ENCODE results near the gene SCUBE1.
"Not testable (repeated sequence)": the region's sequence is repeated elsewhere in the genome, so short reads cannot be mapped to it uniquely, and the experiment has no call there.

The SCUBE1 gene

DNA sequence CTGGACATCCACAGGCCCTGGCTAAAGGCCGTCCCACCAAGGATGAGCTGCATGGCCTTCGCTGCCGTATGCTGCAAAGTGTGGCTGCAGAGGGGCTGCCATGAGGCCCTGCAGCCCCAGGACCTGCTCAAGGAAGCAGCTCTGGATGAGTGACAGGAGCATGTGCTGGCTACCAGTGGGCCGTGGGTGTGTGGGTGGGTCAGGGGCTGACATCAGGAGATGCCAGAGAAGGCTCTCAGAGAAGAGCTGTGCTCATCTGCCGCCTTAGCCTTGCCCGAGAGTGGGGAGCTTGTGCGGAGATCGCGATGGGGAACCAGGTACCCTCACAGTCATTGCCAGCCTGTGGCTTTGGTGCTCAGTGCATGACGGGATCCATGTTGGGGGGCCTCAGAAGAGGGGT is 41.3 kb downstream of the SCUBE1 start:
- DNase-seq (ENCODE audit: low spot score), result no peak

DNA sequence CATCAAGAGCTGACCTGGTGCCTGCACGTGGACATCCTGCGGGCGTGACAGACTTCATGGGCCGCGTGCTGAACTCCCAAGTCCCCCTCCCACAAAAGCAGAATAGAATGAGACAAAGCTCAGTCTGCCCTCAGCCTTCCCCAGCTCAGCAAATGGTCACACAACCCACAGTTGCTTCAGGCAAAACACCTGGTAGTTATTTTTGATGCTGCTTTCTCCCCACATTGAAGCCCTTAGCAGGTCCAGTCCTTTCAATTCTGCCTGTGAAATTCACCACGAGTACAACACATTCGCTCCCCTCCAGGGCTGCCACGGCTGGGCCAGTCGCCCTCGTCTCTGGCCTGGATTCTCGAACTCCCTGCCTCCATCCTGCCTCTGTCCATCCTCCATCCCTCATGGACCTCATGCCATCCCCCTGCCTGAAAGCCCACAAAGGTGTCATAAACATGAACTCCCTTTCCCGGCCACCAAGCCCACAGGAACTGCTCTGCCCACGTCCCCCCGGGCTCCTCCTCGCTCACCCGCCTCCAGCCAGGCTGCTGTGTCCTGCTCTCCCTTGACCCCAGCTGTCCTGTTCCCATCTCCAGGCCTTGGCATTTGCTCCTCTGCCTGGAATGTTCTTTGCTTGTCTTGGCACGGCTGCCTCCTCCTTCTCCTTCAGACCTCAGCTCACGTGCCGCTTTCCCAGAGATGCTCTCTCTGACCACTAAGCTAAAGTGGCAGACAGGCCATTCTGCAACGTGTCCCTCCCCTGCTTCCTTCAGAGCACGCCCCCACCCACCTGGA is 42.1 kb downstream of the SCUBE1 start:
- DNase-seq (ENCODE audit: low spot score), result no peak

DNA sequence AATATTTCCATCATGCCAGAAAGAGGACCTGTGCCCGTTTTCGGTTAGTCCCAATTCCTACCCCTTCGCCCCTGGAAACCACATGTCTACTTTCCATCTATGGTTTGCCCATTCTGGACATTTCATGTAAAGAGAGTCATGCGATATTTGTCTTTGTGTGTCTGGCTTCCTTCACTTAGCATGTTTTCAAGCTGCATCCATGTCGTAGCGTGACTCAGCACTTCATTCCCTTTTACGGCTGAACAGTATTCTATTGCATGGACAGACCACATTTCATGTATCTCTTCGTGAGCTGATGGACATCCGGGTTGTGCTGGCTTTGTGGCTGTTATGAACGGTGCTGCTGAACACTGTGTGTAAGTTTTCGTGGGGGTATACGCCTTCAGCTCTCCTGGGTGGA is 43.4 kb downstream of the SCUBE1 start:
- no peak for DNase-seq (ENCODE audit: low spot score)

DNA sequence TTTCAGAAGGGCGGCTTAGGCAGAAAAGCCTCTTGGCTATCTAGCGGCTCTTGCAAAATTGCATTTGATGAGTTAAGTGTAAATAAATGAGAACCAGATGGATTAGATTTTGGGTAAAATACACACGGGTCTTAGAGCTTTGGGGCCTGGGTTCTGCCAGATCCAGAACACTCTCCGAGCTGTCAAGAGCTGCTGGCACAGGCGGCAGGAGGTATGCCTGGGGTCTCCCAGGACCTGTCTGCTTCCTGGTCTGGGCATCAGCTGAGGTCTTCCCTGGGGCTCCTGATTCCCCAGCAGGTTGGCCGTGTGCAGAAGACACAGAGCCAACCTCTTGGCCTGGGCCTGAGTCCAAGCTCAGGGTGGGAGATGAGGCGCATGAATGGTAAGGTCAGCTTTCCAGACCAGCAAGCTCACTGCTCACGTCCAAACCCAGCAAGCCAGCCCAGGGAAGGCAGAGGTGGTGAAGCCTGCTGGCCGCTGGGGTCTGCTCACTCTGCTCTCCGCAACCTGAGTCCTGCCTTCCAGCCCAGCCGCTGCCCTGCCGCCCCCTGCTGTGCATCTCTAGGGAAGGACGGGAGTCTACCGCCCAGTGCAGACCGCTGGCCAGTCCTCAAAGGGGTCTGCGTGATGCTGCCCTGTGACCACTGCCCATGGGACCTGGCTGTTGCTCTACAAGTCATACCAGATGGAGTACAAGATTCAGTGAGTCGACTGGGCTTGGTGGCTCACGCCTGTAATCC is 44.9 kb downstream of the SCUBE1 start:
- no peak for DNase-seq (ENCODE audit: low spot score)

DNA sequence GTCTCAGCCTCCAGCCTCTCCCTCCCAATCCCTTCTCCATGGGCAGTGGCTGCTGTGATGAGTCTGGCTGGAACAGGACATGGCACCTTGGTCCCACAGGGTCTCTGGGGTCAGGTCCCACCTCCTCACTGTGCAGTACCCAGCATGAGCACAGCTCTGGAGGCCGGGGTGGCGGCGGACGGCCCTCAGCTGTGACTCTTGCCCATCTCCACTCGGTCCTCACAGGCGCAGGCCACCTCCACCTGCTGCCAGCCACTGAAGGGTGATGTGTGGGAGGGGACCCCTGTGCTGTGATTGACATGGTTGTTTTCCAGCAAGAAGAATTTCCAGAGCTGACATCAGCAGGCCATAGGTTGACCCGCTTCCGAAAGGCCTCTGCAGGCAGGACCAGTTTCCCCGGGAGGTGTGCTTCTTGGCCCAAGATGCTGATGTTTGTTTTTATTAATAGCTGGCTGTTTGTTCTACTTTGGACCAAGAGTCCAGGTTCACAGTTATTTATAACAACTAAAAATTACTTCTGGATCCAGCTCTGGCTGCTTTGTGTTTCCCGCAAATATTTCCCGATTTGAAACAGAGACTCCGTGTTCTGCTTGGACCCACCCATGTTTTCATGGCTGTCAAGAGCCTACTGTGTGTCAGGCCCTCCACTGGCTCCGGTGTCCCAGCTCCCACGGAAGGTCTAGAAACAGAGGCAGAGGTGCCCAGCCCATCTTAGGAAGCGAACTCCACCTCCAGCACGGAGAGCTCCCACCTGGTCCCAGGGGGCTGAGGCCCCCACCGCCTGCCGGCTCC is 45.7 kb downstream of the SCUBE1 start:
- no peak for DNase-seq (ENCODE audit: low spot score)

DNA sequence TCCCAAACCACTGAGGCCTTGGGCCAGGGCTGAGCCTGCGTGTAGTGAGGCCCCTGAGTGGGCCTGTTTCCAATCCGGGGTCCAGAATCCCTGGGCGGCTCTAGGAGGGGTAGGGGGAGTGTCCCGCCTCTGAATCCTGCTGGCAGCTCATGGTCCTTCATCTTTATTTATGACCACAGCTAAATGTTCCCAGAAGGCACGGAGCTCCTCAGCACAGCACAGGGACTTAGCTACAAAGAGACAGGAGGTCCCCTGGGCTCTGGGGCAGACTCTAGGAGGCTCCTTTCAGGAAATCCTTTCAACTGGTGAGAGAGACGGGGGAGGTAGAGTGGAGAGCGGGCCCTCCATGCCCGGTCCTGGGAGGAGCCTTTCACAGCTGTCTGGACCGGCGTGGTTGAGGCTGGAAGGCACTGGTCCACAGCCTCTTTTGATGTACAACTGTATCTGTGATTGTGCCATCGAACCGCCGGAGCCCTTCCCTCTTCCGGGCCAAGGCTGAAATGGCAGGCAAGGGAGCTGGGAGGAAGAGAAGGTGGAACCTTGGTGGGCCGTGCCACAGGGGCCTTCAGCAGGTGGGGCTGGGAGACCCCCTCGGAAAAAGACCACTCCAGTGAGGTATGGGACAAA is 46.8 kb downstream of the SCUBE1 start:
- no peak for DNase-seq (ENCODE audit: low spot score)

DNA sequence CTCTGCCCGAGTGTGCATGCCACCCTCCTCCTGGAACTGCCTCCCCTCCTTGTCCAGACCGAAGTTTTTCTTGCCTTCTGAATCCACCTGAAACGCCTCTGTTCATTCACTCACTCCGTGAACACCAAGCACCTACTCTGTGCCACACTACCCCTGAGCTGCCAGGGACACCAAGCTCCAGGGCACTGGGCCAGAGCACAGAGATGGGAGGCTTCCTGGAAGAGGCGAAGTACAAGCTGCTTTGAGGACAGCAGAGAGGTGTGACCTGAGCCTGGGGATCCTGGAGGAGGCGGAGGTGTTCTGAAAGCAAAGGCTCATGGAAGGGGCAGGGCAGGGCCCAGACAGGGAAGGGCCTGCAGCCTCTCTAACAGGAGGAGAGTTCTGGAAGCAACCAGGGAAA is 47.5 kb downstream of the SCUBE1 start:
- DNase-seq (ENCODE audit: low spot score), result no peak

DNA sequence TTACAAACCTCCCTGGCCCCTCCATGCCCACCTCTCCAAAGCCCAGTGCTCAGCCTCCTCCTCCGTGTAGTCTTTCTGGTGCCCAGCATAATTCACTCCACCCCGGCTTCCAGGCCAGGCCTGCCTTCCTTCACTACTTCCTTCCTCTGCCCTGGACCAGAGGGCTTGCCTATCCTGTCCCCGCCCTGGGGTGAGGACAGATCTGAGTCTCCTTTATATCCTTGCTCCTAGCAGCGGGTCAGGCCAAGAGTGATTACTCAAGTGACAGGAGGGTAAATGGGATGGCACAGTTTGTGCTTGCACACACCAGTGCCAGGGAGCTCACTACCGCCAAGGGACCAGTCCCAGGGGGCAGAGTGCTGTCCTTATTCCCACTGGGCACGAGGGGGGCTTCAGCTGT is 48.0 kb downstream of the SCUBE1 start:
- DNase-seq (ENCODE audit: low spot score), result no peak

DNA sequence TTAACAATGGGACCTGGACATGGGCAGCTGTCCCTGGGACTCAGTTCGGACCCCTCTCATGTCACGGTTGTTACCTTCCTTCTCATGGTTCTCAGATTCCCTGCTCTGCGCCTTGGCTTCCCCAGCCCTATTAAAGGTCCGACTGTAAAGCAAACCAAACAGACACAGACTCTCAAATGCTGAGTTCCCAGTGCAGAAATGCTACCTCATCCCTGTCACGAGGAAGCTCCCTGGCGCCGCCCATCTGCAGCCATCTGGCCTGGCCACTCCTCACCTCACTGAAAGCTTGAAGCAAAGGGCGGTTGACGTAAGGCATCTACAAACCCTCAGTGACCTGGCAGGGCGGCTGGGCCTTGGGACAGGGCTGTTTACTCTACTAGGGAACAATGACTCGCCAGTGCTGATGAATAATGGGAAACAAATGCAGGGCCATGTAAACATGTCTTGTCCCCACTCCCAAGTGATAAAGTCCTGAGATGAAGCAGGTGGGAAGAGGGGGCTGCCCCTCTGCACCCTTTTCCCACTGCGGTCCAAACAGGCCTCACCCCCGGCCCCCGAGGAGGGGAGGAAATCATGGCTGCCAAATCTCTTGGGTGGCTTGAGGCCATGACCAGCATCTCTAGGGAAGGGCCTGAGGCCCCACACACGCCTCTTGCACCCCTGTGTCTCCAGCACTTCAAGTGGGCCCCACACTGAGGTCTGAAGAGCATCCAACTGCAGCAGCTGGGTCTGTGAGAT is 49.3 kb downstream of the SCUBE1 start:
- DNase-seq (ENCODE audit: low spot score), result peak; percentile 50

DNA sequence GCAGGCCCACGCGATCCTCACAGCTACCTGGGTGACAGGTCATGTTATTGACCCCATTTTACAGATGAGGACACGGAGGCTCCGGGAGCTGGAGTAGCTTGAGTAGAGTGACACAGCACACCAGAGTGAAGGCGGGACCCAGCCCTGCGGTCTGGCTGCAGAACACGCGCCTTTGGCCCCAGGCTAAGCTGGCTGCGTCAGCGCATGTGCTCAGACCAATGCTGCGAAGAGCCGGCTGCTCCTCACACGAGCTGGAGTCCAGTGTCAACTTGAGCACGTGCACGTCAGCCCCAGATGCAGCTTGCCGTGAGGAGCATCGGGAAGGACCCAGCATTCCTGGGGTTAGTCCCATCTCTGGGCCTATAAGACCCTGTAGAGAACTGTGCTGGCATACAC is 49.9 kb downstream of the SCUBE1 start:
- DNase-seq (ENCODE audit: low spot score), result no peak

DNA sequence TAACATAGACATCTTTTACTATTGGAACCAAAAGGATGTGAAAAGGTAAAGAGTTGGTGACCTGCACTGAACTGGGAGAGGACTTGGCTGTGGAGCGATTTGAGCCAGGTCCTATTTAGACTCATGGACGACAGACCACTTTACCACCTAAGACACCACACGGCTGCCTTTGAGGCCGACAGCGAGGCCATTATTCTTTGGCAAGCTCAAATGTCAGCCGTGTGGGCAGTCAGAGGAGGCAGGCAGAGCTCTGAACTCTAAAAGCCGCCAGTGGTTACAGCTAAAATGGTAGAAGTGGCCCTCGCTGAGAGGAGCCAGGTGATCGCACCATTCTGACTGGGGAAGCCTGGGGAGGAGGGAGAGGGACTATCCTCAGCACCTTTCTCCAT is 50.5 kb downstream of the SCUBE1 start:
- no peak for DNase-seq (ENCODE audit: low spot score)

DNA sequence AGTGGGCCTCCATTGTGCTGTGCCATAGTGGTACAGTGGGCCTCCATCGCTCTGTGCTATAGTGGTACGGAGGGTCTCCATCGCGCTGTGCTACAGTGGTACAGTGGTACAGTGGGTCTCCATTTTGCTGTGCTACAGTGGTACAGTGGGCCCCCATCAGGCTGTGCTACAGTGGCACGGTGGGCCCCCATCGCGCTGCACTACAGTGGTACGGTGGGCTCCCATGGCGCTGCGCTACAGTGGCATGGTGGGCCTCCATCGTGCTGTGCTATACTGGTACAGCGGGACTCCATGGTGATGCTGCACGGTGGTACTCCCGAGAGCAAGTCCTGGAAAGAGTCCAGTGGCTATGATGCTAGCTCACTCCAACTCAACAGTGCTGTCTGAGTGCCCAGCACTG is 51.8 kb downstream of the SCUBE1 start:
- no peak for DNase-seq (ENCODE audit: low spot score)

DNA sequence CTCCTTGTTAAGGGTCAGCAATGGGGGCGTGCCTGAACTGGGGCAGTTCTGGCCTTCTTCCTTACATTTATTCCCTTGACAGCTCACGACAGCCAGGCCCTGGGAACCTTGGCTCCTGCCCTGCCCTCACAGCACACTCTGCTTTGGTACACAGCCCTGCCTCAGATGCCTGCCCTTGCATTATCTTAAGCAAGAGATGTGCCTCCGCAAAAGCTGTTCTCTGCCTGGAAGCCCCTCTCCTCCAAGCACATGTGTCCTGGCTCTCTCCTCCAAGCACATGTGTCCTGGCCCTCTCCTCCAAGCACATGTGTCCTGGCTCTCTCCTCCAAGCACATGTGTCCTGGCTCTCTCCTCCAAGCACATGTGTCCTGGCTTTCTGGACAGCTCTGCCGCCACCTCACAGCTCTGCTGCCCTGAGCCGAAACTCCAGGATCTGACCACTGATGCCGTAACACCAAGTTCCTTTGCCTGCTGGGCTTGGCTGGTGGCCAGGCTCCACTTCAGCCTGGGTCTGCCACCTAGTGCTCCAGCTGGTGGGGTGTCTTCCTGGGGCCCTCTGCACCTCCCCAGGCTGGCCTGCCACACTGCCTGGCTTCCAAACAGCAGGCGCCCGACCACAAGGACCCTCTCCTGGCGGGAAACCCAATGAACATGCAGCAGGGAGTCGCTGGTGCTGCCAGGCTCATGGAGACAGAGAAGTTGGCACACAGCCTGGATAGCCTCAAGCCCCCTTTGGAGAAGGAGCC is 53.0 kb downstream of the SCUBE1 start:
- DNase-seq (ENCODE audit: low spot score), result peak; percentile 14

DNA sequence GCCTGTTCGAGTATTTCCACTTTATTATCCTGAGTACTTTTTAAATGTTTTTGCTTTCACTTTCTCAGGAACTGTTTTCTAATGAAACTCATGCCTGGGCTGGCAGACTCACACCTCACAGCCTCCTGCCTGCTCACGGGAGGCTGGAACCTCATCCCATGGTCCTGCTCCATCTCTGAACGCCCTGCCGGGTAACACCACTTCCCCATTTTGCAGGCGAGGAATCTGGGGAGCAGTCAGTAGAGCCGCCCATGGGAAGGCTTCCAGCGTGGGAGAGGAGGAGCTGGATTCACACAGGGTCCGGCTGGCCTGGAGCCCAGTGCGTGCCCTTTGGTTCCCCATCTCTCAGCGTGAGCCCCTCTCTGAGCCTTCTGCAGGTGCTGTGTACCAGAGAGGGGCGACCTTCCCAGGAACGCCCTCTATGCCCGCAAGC is 53.6 kb downstream of the SCUBE1 start:
- DNase-seq (ENCODE audit: low spot score), result no peak

DNA sequence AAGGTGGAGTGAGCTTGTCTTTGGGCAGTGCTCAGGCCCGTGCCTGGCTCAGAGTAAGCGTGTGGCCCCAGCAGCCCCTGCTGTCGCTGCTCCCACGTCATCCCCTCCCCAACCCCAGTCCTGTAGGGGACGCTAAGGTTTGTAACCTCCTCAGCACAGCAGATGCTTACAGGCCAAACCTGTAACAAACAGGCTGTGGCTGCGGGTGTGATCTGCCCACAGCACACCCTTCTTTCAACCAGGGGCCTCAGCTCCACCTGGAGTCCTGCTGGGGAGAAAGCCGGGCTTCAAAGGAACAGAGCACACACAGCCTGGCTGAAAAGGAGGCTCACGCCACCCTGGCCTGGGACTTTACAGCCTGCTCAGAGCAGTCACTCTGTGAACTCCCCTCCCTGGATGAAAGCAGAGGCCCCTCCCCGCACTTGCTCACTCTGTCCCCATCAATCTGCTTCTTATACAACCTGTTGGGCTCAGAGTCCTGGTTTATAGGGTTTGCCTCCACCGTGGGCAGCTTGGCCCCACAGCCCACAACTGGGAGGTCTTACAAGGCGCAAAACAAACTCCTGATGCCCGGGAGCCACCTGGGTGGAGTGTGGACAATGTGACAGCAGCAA is 54.3 kb downstream of the SCUBE1 start:
- no peak for DNase-seq (ENCODE audit: low spot score)

DNA sequence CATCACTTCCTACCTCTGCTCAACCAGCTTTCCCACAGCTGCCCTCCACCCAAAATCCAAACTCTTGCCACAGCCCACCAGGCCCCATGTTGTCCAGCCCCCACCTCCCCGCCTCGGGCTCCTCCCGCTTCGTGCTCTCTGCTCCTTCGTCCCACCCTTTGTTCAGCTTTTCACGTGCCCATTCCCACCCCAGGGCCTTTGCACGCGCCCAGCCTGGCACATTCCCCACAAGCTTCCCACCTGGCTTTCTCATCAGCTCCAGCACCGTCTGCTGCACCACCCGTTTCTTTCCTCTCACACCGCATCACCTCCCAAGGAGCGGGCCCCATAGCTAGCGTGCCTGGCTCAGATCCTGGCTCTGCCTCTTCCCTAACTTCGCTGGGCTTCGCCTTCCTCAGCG is 54.8 kb downstream of the SCUBE1 start:
- no peak for DNase-seq (ENCODE audit: low spot score)

DNA sequence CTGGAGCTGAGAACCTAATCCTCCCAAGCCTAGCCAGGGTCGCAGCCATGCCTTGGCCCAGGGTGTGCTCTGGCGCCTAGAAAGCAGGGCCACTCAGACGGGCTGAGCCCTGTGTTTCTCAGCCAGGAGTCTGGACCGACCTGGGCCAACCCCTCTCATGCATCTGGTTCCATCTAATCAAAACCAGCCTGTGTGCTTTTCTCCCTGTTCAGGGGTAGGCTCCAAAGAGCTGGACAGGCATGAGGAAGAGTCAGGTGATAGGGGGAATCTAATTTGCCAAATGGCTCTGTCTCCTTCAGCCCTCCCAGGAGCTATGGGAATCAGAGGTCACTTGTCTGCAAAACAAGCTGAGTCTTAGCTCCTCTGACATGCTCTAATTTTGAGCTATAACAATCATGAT is 55.7 kb downstream of the SCUBE1 start:
- DNase-seq (ENCODE audit: low spot score), result no peak

DNA sequence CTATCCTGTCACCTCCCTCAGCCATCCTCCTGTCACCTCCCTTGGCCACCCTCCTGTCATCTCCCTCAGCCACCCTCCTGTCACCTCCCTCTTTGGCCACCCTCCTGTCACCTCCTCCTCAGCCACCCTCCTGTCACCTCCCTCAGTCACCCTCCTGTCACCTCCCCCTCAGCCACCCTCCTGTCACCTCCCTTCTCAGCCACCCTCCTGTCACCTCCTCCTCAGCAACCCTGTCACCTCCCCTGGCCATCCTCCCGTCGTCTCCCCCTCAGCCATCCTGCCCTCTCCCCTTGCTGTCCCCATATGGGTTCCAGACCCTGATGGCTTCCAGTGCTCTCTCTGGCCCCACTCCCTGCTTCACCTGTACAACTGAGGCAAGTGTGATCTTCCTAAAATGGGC is 61.8 kb downstream of the SCUBE1 start:
- DNase-seq (ENCODE audit: low spot score), result no peak

DNA sequence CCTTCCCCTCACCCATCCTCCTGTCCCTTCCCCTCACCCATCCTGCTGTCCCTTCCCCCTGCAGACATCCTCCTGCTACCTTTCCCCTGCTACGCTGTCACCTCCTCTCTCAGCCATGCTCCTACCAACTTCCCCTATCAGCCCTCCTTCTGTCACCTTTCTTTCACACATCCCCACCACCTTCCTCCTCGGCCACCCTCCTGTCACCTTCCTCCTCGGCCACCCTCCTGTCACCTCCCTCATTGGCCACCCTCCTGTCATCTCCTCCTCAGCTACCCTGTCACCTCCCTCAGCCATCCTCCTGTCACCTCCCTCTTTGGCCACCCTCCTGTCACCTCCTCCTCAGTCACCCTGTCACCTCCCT is 62.7 kb downstream of the SCUBE1 start:
- DNase-seq (ENCODE audit: low spot score), result not testable (repeated sequence)

DNA sequence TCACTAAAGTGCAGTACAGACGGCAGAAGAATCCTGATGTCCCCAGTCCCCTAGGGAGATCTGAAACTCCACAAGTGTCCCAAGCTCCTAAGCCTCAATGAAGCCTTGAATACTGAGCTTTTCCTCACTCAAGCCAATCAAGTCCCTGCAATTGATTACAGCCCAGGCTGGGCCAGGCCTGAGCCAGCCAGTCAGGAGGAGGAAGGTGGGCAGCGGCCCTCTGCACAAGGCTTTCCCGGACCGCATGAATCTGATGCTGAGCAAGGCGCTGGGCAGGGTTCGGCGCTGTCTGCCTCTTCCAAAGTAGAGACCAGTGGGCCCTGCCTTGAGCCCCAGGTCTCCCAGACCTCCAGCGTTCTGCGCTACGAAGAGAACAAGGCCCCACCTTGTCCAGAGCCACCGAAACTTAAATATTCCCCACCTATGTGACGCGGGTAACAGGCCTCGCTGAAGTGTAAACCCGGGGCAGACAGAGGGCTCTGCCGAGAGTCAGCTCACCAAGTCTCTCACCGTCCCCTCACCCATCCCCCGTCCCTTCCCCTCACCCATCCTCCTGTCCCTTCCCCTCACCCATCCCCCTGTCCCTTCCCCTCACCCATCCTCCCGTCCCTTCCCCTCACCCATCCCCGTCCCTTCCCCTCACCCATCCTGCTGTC is 63.2 kb downstream of the SCUBE1 start:
- no peak for DNase-seq (ENCODE audit: low spot score)
